ENCODE results near the gene PARD3B. TPM values are rescaled to one million over a fixed set of nuclear protein-coding genes. Genes with fewer than 3 reads are reported as not detected.

PARD3B gene
- total RNA-seq, 1 experiment from 2014 or later: 2.0 TPM

GRCh38 chr2:204683384-204683783, 138.1 kb downstream of the PARD3B start:
- Histone ChIP-seq H3K79me2 (ENCODE audit: insufficient read depth, low read length) (no peaks in the 10 kb centered on the region), H3K9me2 (ENCODE audit: insufficient read depth) (no peaks in the 10 kb centered on the region), H3K9ac (ENCODE audit: low read length) (no peak overlapping the region), H3K27me3 (ENCODE audit: insufficient read depth, low read length) (no peaks in the 10 kb centered on the region), H3K4me1 (ENCODE audit: control insufficient read depth in 1 of 2, insufficient read depth in 2 of 2, low read length in 2 of 2) (no peaks in the 10 kb centered on the region), H3K27ac (ENCODE audit: low read depth, low read length) (no peak overlapping the region), H3K4me3 (replicated peaks in 1 of 2; ENCODE audit: low read depth in 1 of 2, low read length in 2 of 2) (no peak overlapping the region), H3K36me3 (ENCODE audit: control insufficient read depth in 1 of 2, insufficient read depth in 2 of 2, low read length in 2 of 2) (no peaks in the 10 kb centered on the region), H2AFZ (ENCODE audit: low read depth, low read length, poor library complexity, severe bottlenecking) (no peak overlapping the region), H3K9me3 (ENCODE audit: control insufficient read depth in 1 of 2, insufficient read depth in 1 of 2, low read depth in 1 of 2, low read length in 2 of 2) (no peaks in the 10 kb centered on the region), H3K4me2 (ENCODE audit: low read length) (no peak overlapping the region), H4K20me1 (ENCODE audit: insufficient read depth) (no peaks in the 10 kb centered on the region)
- no peak for ATAC-seq
- ChIA-PET RAD21 (ENCODE audit: low non-redundant PET in 1 of 2, low total read pairs in 2 of 2, uncharacterized antibody in 2 of 2, unreplicated experiment in 2 of 2) (no interaction called here), POLR2A (no interaction called here), CTCF (no interaction called here)
- TF ChIP-seq EZH2 (IDR thresholded peaks at IDR 0.05) (no peak), CTCF (IDR thresholded peaks at IDR 0.05 in 2 of 3, conservative IDR thresholded peaks at IDR 0.05 in 1 of 3; ENCODE audit: borderline replicate concordance in 1 of 3, insufficient read depth in 1 of 3, low read depth in 2 of 3, low read length in 2 of 3) (no peak), MAX (IDR thresholded peaks at IDR 0.05) (no peak), ZBTB33 (IDR thresholded peaks at IDR 0.05; ENCODE audit: extremely low read depth, insufficient replicate concordance, low read length) (no peak), FOSL1 (IDR thresholded peaks at IDR 0.05; ENCODE audit: low read depth) (no peak), EZH2phosphoT487 (IDR thresholded peaks at IDR 0.05; ENCODE audit: borderline replicate concordance) (no peak), EGR1 (IDR thresholded peaks at IDR 0.05; ENCODE audit: low read depth) (no peak), ZNF274 (IDR thresholded peaks at IDR 0.05; ENCODE audit: low read depth, low read length) (no peak), TCF7L2 (IDR thresholded peaks at IDR 0.05; ENCODE audit: borderline replicate concordance, extremely low read depth, insufficient read depth, insufficient read length) (no peak)
- intact Hi-C loops (cut with micrococcal nuclease): no loop called here
- no peak for DNase-seq (ENCODE audit: low read depth, low spot score)
- BruUV-seq (replicated peaks): no TSS peak
